SK-N-SH (cell line): Measurements from ENCODE around the gene CIDEB. TPM values are rescaled to one million over a fixed set of nuclear protein-coding genes. Genes with fewer than 3 reads are reported as not detected.

ENCODE experiments used
- CTCF ChIA-PET: fragments of 300-600, 350-600 bp; formaldehyde crosslinking; extraction: SDS; loops from one replicate; lab custom pipeline; 2021; lab: Yijun Ruan, JAX
- POLR2A ChIA-PET: fragments of 350-600 bp; sonication (Branson Sonifier 250); formaldehyde crosslinking; extraction: SDS; loops from one replicate; lab custom pipeline; 2020; ENCODE audit warnings: antibody characterized with exemption, inconsistent platforms; lab: Yijun Ruan, JAX
- DNase-seq: peaks from one replicate; pipeline ENCODE4 v3.0.0; 2012
- H2AFZ ChIP-seq: fragments of 200-600 bp; sonication (generic); 2 replicates; pipeline ENCODE4 v1.8.1; 2016; ENCODE audit warnings: antibody characterized with exemption, mild to moderate bottlenecking, low read depth
- H3F3A ChIP-seq: fragments of 200-600 bp; sonication (generic); replicated peaks from 2 replicates; pipeline ENCODE3; 2016; ENCODE audit warnings: antibody characterized with exemption, mild to moderate bottlenecking; ENCODE audit not compliant: insufficient read depth
- H3K27ac ChIP-seq, 2 experiments: fragments of 200-500 bp in 1 of 2; fragments of 200-600 bp in 1 of 2; sonication (Bioruptor generic) in 1 of 2; sonication (generic), shearing (Covaris generic) in 1 of 2; 2 replicates each; pipeline versions ENCODE4 v1.5.1 to v1.6.1; 2014 to 2016; ENCODE audit warnings: low read depth in 2 of 2, inconsistent platforms in 1 of 2, low read length in 1 of 2, mild to moderate bottlenecking in 1 of 2, mixed read lengths in 1 of 2
- H3K27me3 ChIP-seq: fragments of 200-600 bp; sonication (generic), shearing (Covaris generic); 2 replicates; pipeline ENCODE4 v1.6.1; 2016; ENCODE audit warnings: mixed run types; ENCODE audit not compliant: insufficient read depth
- H3K36me3 ChIP-seq, 2 experiments: fragments of 200-500 bp in 1 of 2; fragments of 200-600 bp in 1 of 2; sonication (Bioruptor generic) in 1 of 2; sonication (generic) in 1 of 2; replicated peaks in 1 of 2; 2 replicates each; pipeline versions ENCODE3 to v1.5.1; 2014 to 2016; ENCODE audit warnings: low read length in 1 of 2, mild to moderate bottlenecking in 1 of 2; ENCODE audit not compliant: insufficient read depth in 2 of 2, control insufficient read depth in 1 of 2
- H3K4me1 ChIP-seq, 2 experiments: fragments of 200-500 bp in 1 of 2; fragments of 200-600 bp in 1 of 2; sonication (Bioruptor generic) in 1 of 2; sonication (generic), shearing (Covaris generic) in 1 of 2; 2 replicates each; pipeline versions ENCODE4 v1.5.1 to v1.6.1; 2014 to 2016; ENCODE audit warnings: low read depth in 1 of 2, low read length in 1 of 2, mixed run types in 1 of 2; ENCODE audit not compliant: insufficient read depth in 2 of 2, control insufficient read depth in 1 of 2
- H3K4me2 ChIP-seq: fragments of 200-600 bp; sonication (generic), shearing (Covaris generic); 2 replicates; pipeline ENCODE4 v1.6.1; 2017; ENCODE audit warnings: mixed run types
- H3K4me3 ChIP-seq, 2 experiments: fragments of 200-500 bp in 1 of 2; fragments of 200-600 bp in 1 of 2; sonication (Bioruptor generic) in 1 of 2; sonication (generic), shearing (Covaris generic) in 1 of 2; 2 replicates each; pipeline versions ENCODE4 v1.5.1 to v1.8.1; 2014 to 2016; ENCODE audit warnings: low read depth in 2 of 2, inconsistent platforms in 1 of 2, low read length in 1 of 2, mild to moderate bottlenecking in 1 of 2, mixed read lengths in 1 of 2, moderate library complexity in 1 of 2
- H3K79me2 ChIP-seq: fragments of 200-600 bp; sonication (generic); 2 replicates; pipeline ENCODE4 v1.8.1; 2017; ENCODE audit warnings: mild to moderate bottlenecking; ENCODE audit not compliant: insufficient read depth
- H3K9ac ChIP-seq: fragments of 200-600 bp; sonication (generic); 2 replicates; pipeline ENCODE4 v1.6.1; 2017; ENCODE audit warnings: mixed run types
- H3K9me2 ChIP-seq: fragments of 200-600 bp; sonication (generic); 2 replicates; pipeline ENCODE4 v1.6.1; 2017; ENCODE audit warnings: mixed run types
- H3K9me3 ChIP-seq: fragments of 200-600 bp; sonication (generic); 2 replicates; pipeline ENCODE4 v1.6.1; 2017; ENCODE audit warnings: mixed run types, mild to moderate bottlenecking, moderate library complexity
- H4K20me1 ChIP-seq: fragments of 200-600 bp; sonication (generic); 2 replicates; pipeline ENCODE4 v1.6.1; 2017; ENCODE audit warnings: mild to moderate bottlenecking, mixed run types; ENCODE audit not compliant: insufficient read depth
- MEF2A ChIP-seq: IDR thresholded peaks from 2 replicates; pipeline ENCODE4 v1.4.0; 2012; ENCODE audit warnings: low read depth, borderline replicate concordance
- RAD21 ChIP-seq: IDR thresholded peaks from 2 replicates; pipeline ENCODE4 v1.6.1; 2012; ENCODE audit warnings: mild to moderate bottlenecking, low read length
- SIN3A ChIP-seq: IDR thresholded peaks from 2 replicates; pipeline ENCODE4 v1.6.1; 2012; ENCODE audit warnings: low read depth, mild to moderate bottlenecking, low read length, moderate library complexity, borderline replicate concordance
- SMC3 ChIP-seq: IDR thresholded peaks from 2 replicates; pipeline ENCODE4 v1.6.1; 2012; ENCODE audit warnings: low read depth, low read length, improper control_type of control experiment
- YY1 ChIP-seq: IDR thresholded peaks from 2 replicates; pipeline ENCODE4 v1.4.0; 2012; ENCODE audit warnings: low read depth, mild to moderate bottlenecking
- WGBS: methylation state at CpG from one replicate; pipeline ENCODE4 v1.1.6; 2017; ENCODE audit warnings: low lambda C conversion rate; 5-methylcytosine and 5-hydroxymethylcytosine counted together
- polyA plus RNA-seq, 3 experiments: library from polyadenylated mRNA; depleted of rRNA; stranded (reverse); fragments of >200 nt; gene quantifications; 2 replicates each; pipeline ENCODE4 v1.2.3, GENCODE V29; 2012
- TF ChIP-seq, protein P1 (sequence below): IDR thresholded peaks from 2 replicates; pipeline ENCODE4; 2012
- TF ChIP-seq, protein P2 (sequence below): IDR thresholded peaks from 2 replicates; pipeline ENCODE4 v1.4.0; 2012; ENCODE audit warnings: low read depth, borderline replicate concordance

CIDEB gene
- polyA plus RNA-seq, 1 of the 3 experiments (the other 2 are of a cell fraction): 0.05 TPM

DNA sequence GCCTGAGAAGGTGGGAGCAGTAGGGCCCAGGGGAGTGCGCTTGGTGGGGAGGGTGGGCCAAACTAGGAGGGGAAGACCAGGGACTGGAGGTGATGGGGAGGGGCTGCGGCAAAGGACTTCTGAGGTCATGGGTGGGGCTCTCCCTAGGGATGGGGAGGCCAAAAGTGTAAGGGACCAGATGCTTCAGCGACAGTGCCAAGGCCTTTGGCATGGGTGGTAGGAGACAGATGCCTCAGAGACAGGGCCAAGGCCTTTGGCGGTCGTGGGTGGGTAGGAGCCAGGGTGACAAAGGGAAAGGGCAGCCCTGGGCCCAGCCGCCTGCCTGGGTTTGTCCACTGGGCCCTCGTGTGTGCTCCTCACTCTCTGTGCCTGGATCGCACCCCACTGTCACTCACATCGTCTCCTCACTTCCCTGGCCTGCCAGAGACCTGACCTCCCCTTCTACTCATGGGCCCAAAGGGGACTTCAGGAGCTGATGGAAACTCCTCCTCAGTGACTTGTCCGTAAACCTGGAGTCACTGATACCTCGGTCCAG lies 23.2 kb downstream of the CIDEB start:
- Histone ChIP-seq H3K4me2 (no peak overlapping the region), H3K9me3 (no peaks in the 10 kb centered on the region)
- CTCF ChIA-PET: interaction anchor here (2.3 to 8.9 kb wide), 3 partner anchors 13 to 42 kb away, joined by 6 to 87 read pairs (median 48); partner anchors contain the start of genes CIDEB, DHRS1, NOP9 and TINF2
- DNase-seq: no peak
- no peak for TF ChIP-seq YY1
- TF ChIP-seq, all 33 proteins: peak for 0
- POLR2A ChIA-PET: no interaction called here
- Histone ChIP-seq H2AFZ (no peak overlapping the region), H3K9me2 (no peaks in the 10 kb centered on the region), H3K27me3 (no peaks in the 10 kb centered on the region), H3F3A (no peaks in the 10 kb centered on the region), H3K9ac (no peak overlapping the region), H3K4me3 (no peak overlapping the region), H3K36me3 (peaks cover 0 to under 1% of the 10 kb centered on the region in 2 experiments), H3K4me1 (peaks cover 0 to 4% of the 10 kb centered on the region in 2 experiments; a peak in 1 of 4 replicates), H3K79me2 (no peaks in the 10 kb centered on the region), H4K20me1 (no peaks in the 10 kb centered on the region), H3K27ac (no peak overlapping the region)
- WGBS: 90% methylated on average over 9 of the region's 11 CpGs

DNA sequence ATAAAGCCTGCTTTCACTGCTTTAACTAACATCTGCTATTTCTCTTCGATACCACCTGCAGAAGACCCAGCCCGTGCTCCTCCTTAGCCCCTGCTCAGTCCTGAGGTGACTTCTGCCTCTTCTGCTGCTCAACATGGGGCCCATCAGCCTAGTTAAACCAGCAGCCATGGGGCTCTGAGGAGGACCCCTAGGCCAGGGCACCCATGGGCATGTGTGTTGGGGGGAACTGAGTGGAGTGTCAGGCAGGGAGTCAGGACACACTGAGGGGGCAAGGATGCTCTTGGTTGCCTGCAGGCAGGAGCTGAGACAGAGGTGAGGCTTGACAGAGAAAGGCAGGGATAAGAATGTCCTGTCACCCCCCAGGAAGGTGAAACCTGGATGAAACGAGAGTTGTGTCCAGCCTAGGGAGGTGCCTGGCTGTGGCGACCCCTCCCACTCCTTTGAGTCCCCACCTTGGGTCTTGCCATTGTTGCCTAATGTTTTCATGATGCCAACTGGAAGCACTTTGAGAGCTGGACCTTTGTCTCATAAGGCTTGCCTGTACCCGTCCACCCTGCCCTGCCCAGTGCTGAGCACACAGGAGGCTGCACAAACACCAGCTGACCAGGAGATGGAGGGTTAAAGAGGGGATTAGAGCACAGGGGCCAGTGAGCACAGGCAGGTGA lies 23.8 kb downstream of the CIDEB start:
- no peaks in the 10 kb centered on the region for H3F3A ChIP-seq
- H3K27ac ChIP-seq: no peak overlapping the region
- H3K36me3 ChIP-seq: no peaks in the 10 kb centered on the region
- H3K9me2 ChIP-seq: no peaks in the 10 kb centered on the region
- H3K9me3 ChIP-seq: no peaks in the 10 kb centered on the region
- H3K9ac ChIP-seq: no peak overlapping the region
- H3K4me3 ChIP-seq: no peak overlapping the region
- peaks cover 0 to 10% of the 10 kb centered on the region in 2 experiments; a peak in 1 of 4 replicates for H3K4me1 ChIP-seq
- H4K20me1 ChIP-seq: no peaks in the 10 kb centered on the region
- ChIA-PET CTCF (interaction anchor here (1.0 to 8.9 kb wide), 4 partner anchors 12 to 41 kb away, joined by 4 to 87 read pairs (median 27); partner anchors contain the start of genes CIDEB, DHRS1, NOP9 and RABGGTA), POLR2A (interaction anchor here (1.2 kb wide), 2 partner anchors 13 to 42 kb away, joined by 4 to 5 read pairs; partner anchors contain the start of genes RABGGTA and TINF2)
- no peaks in the 10 kb centered on the region for H3K27me3 ChIP-seq
- no peak for DNase-seq
- H3K4me2 ChIP-seq: no peak overlapping the region
- H2AFZ ChIP-seq: no peak overlapping the region
- no peaks in the 10 kb centered on the region for H3K79me2 ChIP-seq
- 81% methylated on average over 5 of the region's 5 CpGs for WGBS
- TF ChIP-seq RAD21 (no peak), SIN3A (no peak), MEF2A (no peak), SMC3 (no peak)
- TF ChIP-seq, protein P1, sequence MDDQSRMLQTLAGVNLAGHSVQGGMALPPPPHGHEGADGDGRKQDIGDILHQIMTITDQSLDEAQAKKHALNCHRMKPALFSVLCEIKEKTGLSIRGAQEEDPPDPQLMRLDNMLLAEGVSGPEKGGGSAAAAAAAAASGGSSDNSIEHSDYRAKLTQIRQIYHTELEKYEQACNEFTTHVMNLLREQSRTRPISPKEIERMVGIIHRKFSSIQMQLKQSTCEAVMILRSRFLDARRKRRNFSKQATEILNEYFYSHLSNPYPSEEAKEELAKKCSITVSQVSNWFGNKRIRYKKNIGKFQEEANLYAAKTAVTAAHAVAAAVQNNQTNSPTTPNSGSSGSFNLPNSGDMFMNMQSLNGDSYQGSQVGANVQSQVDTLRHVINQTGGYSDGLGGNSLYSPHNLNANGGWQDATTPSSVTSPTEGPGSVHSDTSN: no peak
- TF ChIP-seq, protein P2, sequence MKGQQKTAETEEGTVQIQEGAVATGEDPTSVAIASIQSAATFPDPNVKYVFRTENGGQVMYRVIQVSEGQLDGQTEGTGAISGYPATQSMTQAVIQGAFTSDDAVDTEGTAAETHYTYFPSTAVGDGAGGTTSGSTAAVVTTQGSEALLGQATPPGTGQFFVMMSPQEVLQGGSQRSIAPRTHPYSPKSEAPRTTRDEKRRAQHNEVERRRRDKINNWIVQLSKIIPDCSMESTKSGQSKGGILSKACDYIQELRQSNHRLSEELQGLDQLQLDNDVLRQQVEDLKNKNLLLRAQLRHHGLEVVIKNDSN: no peak
